GM12878 (cell line): Measurements from ENCODE around the gene IRS1. TPM values are rescaled to one million over a fixed set of nuclear protein-coding genes. Genes with fewer than 3 reads are reported as not detected.
A peak's percentile ranks its signal among the peaks of the same experiment; 100 is the strongest.
"Not testable (repeated sequence)": the region's sequence is repeated elsewhere in the genome, so short reads cannot be mapped to it uniquely, and the experiment has no call there.

Experiments used
- ATAC-seq: fragments of 200-7000 bp; cut with Tn5 transposase; 3 replicates; pipeline ENCODE4 v1.9.1; 2020; ENCODE audit warnings: mild to moderate bottlenecking, moderate library complexity
- BruUV-seq: library from RNA; stranded (reverse); fragments of 400-500 nt; replicated peaks from 2 replicates; lab custom pipeline; 2021; lab: Mats Ljungman, UMichigan
- CTCF ChIA-PET: fragments of 300-600 bp; sonication (Branson Sonifier 250); formaldehyde crosslinking; extraction: SDS; loops from one replicate; lab custom pipeline; 2021; ENCODE audit warnings: inconsistent platforms; lab: Yijun Ruan, JAX
- POLR2A ChIA-PET: fragments of 350-600 bp; formaldehyde crosslinking; extraction: SDS; loops from one replicate; lab custom pipeline; 2021; ENCODE audit warnings: inconsistent platforms; lab: Charles Lee
- RAD21 ChIA-PET: fragments of 300-600 bp; sonication (Branson Sonifier 250); formaldehyde crosslinking; loops from one replicate; lab custom pipeline; 2023; ENCODE audit warnings: antibody characterized with exemption; ENCODE audit not compliant: unreplicated experiment; lab: Charles Lee
- SMC1A ChIA-PET: fragments of 300-600 bp; sonication (Branson Sonifier 250); formaldehyde crosslinking; loops from one replicate; lab custom pipeline; 2023; ENCODE audit not compliant: unreplicated experiment, uncharacterized antibody; lab: Charles Lee
- DNase-seq: peaks from one replicate; pipeline ENCODE4 v3.0.0-alpha.2; 2011; ENCODE audit warnings: low read depth, low spot score
- FAIRE-seq: peaks from 3 replicates; lab custom pipeline; 2011; peaks lifted over from hg19 to GRCh38; lab: Jason Lieb, UNC
- H2AFZ ChIP-seq: 2 replicates; pipeline ENCODE4 v1.6.0; 2011; ENCODE audit warnings: low read depth, low read length, control low read depth; ENCODE audit not compliant: control insufficient read depth
- H3K27ac ChIP-seq: 2 replicates; pipeline ENCODE4 v1.5.1; 2011; ENCODE audit warnings: control low read depth; ENCODE audit not compliant: control insufficient read depth, insufficient read depth
- H3K27me3 ChIP-seq, 2 experiments: replicated peaks in 1 of 2; 2 replicates each; pipeline versions ENCODE4 v1.6.0 to v1.6.1; 2011; ENCODE audit warnings: low read length in 1 of 2; ENCODE audit not compliant: control insufficient read depth in 2 of 2, insufficient read depth in 2 of 2
- H3K36me3 ChIP-seq, 2 experiments: 2 replicates each; pipeline ENCODE4 v1.5.1; 2011; ENCODE audit warnings: low read length in 1 of 2; ENCODE audit not compliant: control insufficient read depth in 2 of 2, insufficient read depth in 2 of 2
- H3K4me1 ChIP-seq: 2 replicates; pipeline ENCODE4 v1.6.1; 2011; ENCODE audit warnings: mild to moderate bottlenecking, low read length, moderate library complexity, mixed read lengths; ENCODE audit not compliant: control insufficient read depth, insufficient read depth
- H3K4me2 ChIP-seq: 2 replicates; pipeline ENCODE4 v1.6.0; 2011; ENCODE audit warnings: control low read depth; ENCODE audit not compliant: control insufficient read depth, insufficient read depth
- H3K4me3 ChIP-seq: fragments of 200-600 bp; sonication (generic); 2 replicates; pipeline ENCODE4 v1.5.1; 2016
- H3K79me2 ChIP-seq: 2 replicates; pipeline ENCODE4 v1.6.0; 2011; ENCODE audit warnings: low read length; ENCODE audit not compliant: control insufficient read depth, insufficient read depth
- H3K9ac ChIP-seq: 2 replicates; pipeline ENCODE4 v1.8.0; 2011; ENCODE audit warnings: low read length, control low read depth, mixed read lengths; ENCODE audit not compliant: control insufficient read depth, insufficient read depth
- H3K9me3 ChIP-seq: replicated peaks from 3 replicates; pipeline ENCODE4 v1.5.1; 2011; ENCODE audit warnings: mild to moderate bottlenecking, low read length; ENCODE audit not compliant: control insufficient read depth, insufficient read depth
- H4K20me1 ChIP-seq: 2 replicates; pipeline ENCODE4 v1.6.0; 2011; ENCODE audit not compliant: control insufficient read depth, insufficient read depth
- ATF7 ChIP-seq: fragments of 450-650 bp; IDR thresholded peaks from 2 replicates; pipeline ENCODE4 v1.6.1; 2016; ENCODE audit warnings: low read depth, mild to moderate bottlenecking
- BCL11A ChIP-seq: IDR thresholded peaks from 2 replicates; pipeline ENCODE4 v1.6.1; 2011; ENCODE audit warnings: low read depth, low read length
- CHD2 ChIP-seq: IDR thresholded peaks from 2 replicates; pipeline ENCODE4 v1.6.1; 2011; ENCODE audit warnings: low read depth, low read length, improper control_type of control experiment, borderline replicate concordance
- E2F4 ChIP-seq: IDR thresholded peaks from 2 replicates; pipeline ENCODE4 v1.6.1; 2012; ENCODE audit warnings: low read depth, low read length, improper control_type of control experiment
- EED ChIP-seq: sonication (generic); IDR thresholded peaks from 2 replicates; pipeline ENCODE4 v1.6.1; 2016; ENCODE audit warnings: antibody characterized with exemption, low read depth
- IKZF2 ChIP-seq, 2 experiments: fragments of 450-650 bp; IDR thresholded peaks; 2 replicates each; pipeline ENCODE4 v1.6.1; 2017; ENCODE audit warnings: mild to moderate bottlenecking in 2 of 2, moderate library complexity in 2 of 2
- JUNB ChIP-seq: IDR thresholded peaks from 2 replicates; pipeline ENCODE4 v1.6.1; 2016; ENCODE audit warnings: antibody characterized with exemption, mild to moderate bottlenecking
- LARP7 ChIP-seq: fragments of 450-650 bp; IDR thresholded peaks from 2 replicates; pipeline ENCODE4 v1.6.1; 2017; ENCODE audit warnings: mild to moderate bottlenecking
- PBX3 ChIP-seq: IDR thresholded peaks from 2 replicates; pipeline ENCODE4 v1.6.1; 2011; ENCODE audit warnings: mild to moderate bottlenecking, low read depth, low read length, moderate library complexity; ENCODE audit not compliant: insufficient replicate concordance
- POLR2A ChIP-seq: IDR thresholded peaks from 2 replicates; pipeline ENCODE4 v1.6.1; 2011; ENCODE audit warnings: low read depth, mild to moderate bottlenecking, low read length
- SPI1 ChIP-seq: IDR thresholded peaks from 2 replicates; pipeline ENCODE4 v1.6.1; 2011; ENCODE audit warnings: low read depth, mild to moderate bottlenecking, low read length, moderate library complexity, borderline replicate concordance; ENCODE audit not compliant: insufficient read depth
- SREBF1 ChIP-seq: IDR thresholded peaks from 2 replicates; pipeline ENCODE4 v1.6.1; 2012; ENCODE audit warnings: mild to moderate bottlenecking, low read length
- TCF12 ChIP-seq: IDR thresholded peaks from 2 replicates; pipeline ENCODE4 v1.6.1; 2011; ENCODE audit warnings: low read depth, mild to moderate bottlenecking, low read length
- TCF3 ChIP-seq: IDR thresholded peaks from 2 replicates; pipeline ENCODE4 v1.6.1; 2012; ENCODE audit warnings: low read depth, mild to moderate bottlenecking, low read length, borderline replicate concordance; ENCODE audit not compliant: insufficient read depth
- WGBS: methylation state at CpG from one replicate; pipeline ENCODE4 v1.1.6; 2016; ENCODE audit warnings: low lambda C conversion rate; ENCODE audit not compliant: insufficient replicate concordance, insufficient coverage; ENCODE audit errors: missing lambda C conversion rate; 5-methylcytosine and 5-hydroxymethylcytosine counted together
- in situ Hi-C: fragments of 300-500 bp; cut with MboI; formaldehyde crosslinking; loops from 9 replicates; pipeline ENCODE4 v1.14.3; 2018; ENCODE audit warnings: mixed read lengths
- intact Hi-C: fragments of 100-400 bp; cut with micrococcal nuclease; formaldehyde crosslinking; loops from one replicate; pipeline ENCODE4 v1.14.2; 2022; ENCODE audit not compliant: unreplicated experiment
- polyA plus RNA-seq, 11 experiments: library from polyadenylated mRNA; depleted of rRNA in 4 of 11; unstranded in 6 of 11; stranded (reverse) in 5 of 11; fragments of >200 nt; fragmentation: Nextera tagmentation in 4 of 11; fragmentation: Illumina TruSeq in 1 of 11; extraction: Ambion mirVana in 4 of 11; extraction: Trizol in 1 of 11; gene quantifications; 1 replicate in 1 of 11; 2 replicates in 10 of 11; pipeline versions ENCODE4 v1.2.1 to v1.2.3, GENCODE V29; 2011 to 2016; ENCODE audit warnings: inconsistent platforms in 2 of 11, missing spikeins in 2 of 11, low read depth in 1 of 11
- total RNA-seq, 4 experiments: library from RNA; depleted of rRNA in 3 of 4; stranded (reverse); fragments of >200 nt in 3 of 4; fragmentation: Illumina TruSeq in 1 of 4; extraction: Trizol in 1 of 4; gene quantifications; 2 replicates each; pipeline versions ENCODE4 v1.2.1 to v1.2.3, GENCODE V29; 2013 to 2021

IRS1 gene
- total and polyA plus RNA-seq, 10 of the 15 experiments (the other 5 are each of a cell fraction or from before 2014, with no cell fraction given): 0.03 to 1.7 (median 0.34) TPM

DNA sequence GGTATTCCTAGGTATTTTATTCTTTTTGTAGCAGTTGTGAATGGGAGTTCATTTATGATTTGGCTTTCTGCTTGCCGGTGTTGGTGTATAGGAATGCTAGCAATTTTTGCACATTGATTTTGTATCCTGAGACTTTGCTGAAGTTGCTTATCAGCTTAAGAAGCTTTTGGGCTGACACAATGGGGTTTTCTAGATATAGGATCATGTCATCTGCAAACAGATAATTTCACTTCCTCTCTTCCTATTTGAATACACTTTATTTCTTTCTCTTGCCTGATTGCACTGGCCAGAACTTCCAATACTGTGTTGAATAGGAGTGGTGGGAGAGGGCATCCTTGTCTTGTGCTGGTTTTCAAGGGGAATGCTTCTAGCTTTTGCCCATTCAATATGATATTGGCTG is 43.4 kb upstream of the IRS1 start:
- Histone ChIP-seq H3K27ac (peak overlapping the region; percentile 51; the same call in 1 of the 2 replicates), H3K4me2 (0 out of 2 replicates have a peak overlapping the region, but pooled peaks have one; percentile 27), H3K4me3 (peak overlapping the region; percentile 26; the same call in 1 of the 2 replicates), H3K79me2 (peaks cover 56% of the 10 kb centered on the region), H3K4me1 (peaks cover 25% of the 10 kb centered on the region)
- H3K9ac ChIP-seq, RAD21 ChIA-PET, CTCF ChIA-PET, H3K27me3 ChIP-seq, H3K9me3 ChIP-seq, ATAC-seq, H3K36me3 ChIP-seq, BruUV-seq, DNase-seq, intact Hi-C loops, POLR2A ChIA-PET, FAIRE-seq, H2AFZ ChIP-seq, H4K20me1 ChIP-seq: not testable (repeated sequence)
- 0 out of 2 replicates have a peak, but pooled peaks have one; percentile 21 for TF ChIP-seq JUNB
- peak; percentile 34; the same call in 1 of the 2 replicates for TF ChIP-seq EED
- TF ChIP-seq SPI1: peak; percentile 71
- TF ChIP-seq IKZF2 (IDR thresholded peaks at IDR 0.05): peak; percentile 44 to 48; a peak in 2 of 4 replicates
- TF ChIP-seq ATF7: peak; percentile 63
- in situ Hi-C loops: loop anchor here (25.0 kb wide), 1 partner anchor 944 kb away; no protein-coding TSS in a partner anchor
- 0% methylated on average over 1 of the region's 1 CpG for WGBS
- SMC1A ChIA-PET: interaction anchor here (0.7 kb wide), 1 partner anchor 1191 kb away, joined by 3 read pairs; no protein-coding TSS in a partner anchor

- in situ Hi-C loops (loop anchor here (5.0 to 25.0 kb wide), 2 partner anchors 132 to 947 kb away; no protein-coding TSS in a partner anchor), intact Hi-C loops (loop anchor here (5.0 to 10.0 kb wide), 2 partner anchors 1798 to 1895 kb away; partner anchors contain the start of gene DOCK10)
- no peak for DNase-seq
- no peaks in the 10 kb centered on the region for H3K36me3 ChIP-seq
- ChIA-PET SMC1A (interaction anchor here (0.6 to 4.3 kb wide), 17 partner anchors 8 to 1565 kb away, joined by 3 to 27 read pairs (median 4); partner anchors contain the start of gene MFF), POLR2A (interaction anchor here (0.8 to 3.6 kb wide), 7 partner anchors 9 to 74 kb away, joined by 3 to 18 read pairs (median 3); partner anchors contain the start of gene IRS1), CTCF (interaction anchor here (1.2 to 2.7 kb wide), 5 partner anchors 9 to 61 kb away, joined by 4 to 9 read pairs (median 6); no protein-coding TSS in a partner anchor), RAD21 (interaction anchor here (0.6 to 2.3 kb wide), 5 partner anchors 20 to 1008 kb away, joined by 3 to 13 read pairs (median 4); no protein-coding TSS in a partner anchor)
- H3K9me3 ChIP-seq: peaks cover 5% of the 10 kb centered on the region
- no peaks in the 10 kb centered on the region for H3K27me3 ChIP-seq
- WGBS: 100% methylated on average over 2 of the region's 2 CpGs
- peaks cover 18% of the 10 kb centered on the region; the same call in 1 of the 2 replicates for H3K4me1 ChIP-seq
- no TSS peak for BruUV-seq
- H3K4me2 ChIP-seq: peak overlapping the region; percentile 88
- ATAC-seq: no peak
- H3K4me3 ChIP-seq: peak overlapping the region; percentile 58; the same call in 1 of the 2 replicates
- H3K9ac ChIP-seq: peak overlapping the region; percentile 68
- H4K20me1 ChIP-seq: no peaks in the 10 kb centered on the region
- FAIRE-seq: no peak
- H2AFZ ChIP-seq: no peak overlapping the region
- peaks cover 70% of the 10 kb centered on the region for H3K79me2 ChIP-seq
- peak overlapping the region; percentile 97 for H3K27ac ChIP-seq
- TF ChIP-seq TCF12: peak; percentile 92
- TF ChIP-seq IKZF2 (IDR thresholded peaks at IDR 0.05): 0 out of 4 replicates have a peak, but pooled peaks of 1 of the 2 experiments have one; percentile 14
- peak; percentile 78; the same call in 1 of the 2 replicates for TF ChIP-seq TCF3
- TF ChIP-seq BCL11A: no peak
- TF ChIP-seq E2F4: no peak
- TF ChIP-seq CHD2: 0 out of 2 replicates have a peak, but pooled peaks have one; percentile 44
- no peak for TF ChIP-seq LARP7
- peak; percentile 47 for TF ChIP-seq PBX3
- no peak for TF ChIP-seq SREBF1
- TF ChIP-seq POLR2A: no peak
Measured at GRCh38 chr2:226839951-226840350, 40.3 kb upstream of the IRS1 start.
